ENCODE results near the gene ABHD16A.

- TF ChIP-seq CTCF (IDR thresholded peaks at IDR 0.05) (peak in 1 of 6 experiments; percentile 12), POLR2A (IDR thresholded peaks at IDR 0.05) (peak in 3 of 4 donors; percentile 68 to 87 (median 73))
These were observed 37.4 kb downstream of the ABHD16A start, which contains the start of gene CSNK2B for GRCh38 chr6:31665501-31666336.
